GM12875 (cell line): ENCODE measurements around the gene ZP1.

Source experiments
- H3K4me3 ChIP-seq: one replicate; pipeline ENCODE4 v1.5.1; 2011; ENCODE audit warnings: low read depth, low read length, control low read depth
- CTCF ChIP-seq: IDR thresholded peaks from 2 replicates; pipeline ENCODE4 v1.5.1; 2011; ENCODE audit warnings: low read depth, mild to moderate bottlenecking, control low read depth, inconsistent platforms, low read length, moderate library complexity, borderline replicate concordance; ENCODE audit not compliant: insufficient read depth

Gene ZP1

GRCh38 chr11:60857378-60858232 is 9.7 kb upstream of the ZP1 start:
- TF ChIP-seq CTCF, result no peak
- no peak overlapping the region for H3K4me3 ChIP-seq

GRCh38 chr11:60858236-60858635 is 9.1 kb upstream of the ZP1 start:
- no peak for TF ChIP-seq CTCF
- H3K4me3 ChIP-seq, result no peak overlapping the region

GRCh38 chr11:60858731-60859464 is 8.4 kb upstream of the ZP1 start:
- TF ChIP-seq CTCF, result no peak
- no peak overlapping the region for H3K4me3 ChIP-seq

- no peak overlapping the region for H3K4me3 ChIP-seq
- no peak for TF ChIP-seq CTCF
Observed at GRCh38 chr11:60859616-60860250, 7.6 kb upstream of the ZP1 start.

GRCh38 chr11:60860943-60861342 is 6.4 kb upstream of the ZP1 start:
- no peak for TF ChIP-seq CTCF
- no peak overlapping the region for H3K4me3 ChIP-seq

GRCh38 chr11:60862171-60862570 is 5.2 kb upstream of the ZP1 start:
- TF ChIP-seq CTCF, result no peak
- H3K4me3 ChIP-seq, result no peak overlapping the region
